Panc1 (cell line): Measurements from ENCODE around the gene TTLL11. TPM values are rescaled to one million over a fixed set of nuclear protein-coding genes. Genes with fewer than 3 reads are reported as not detected.
"Not testable (repeated sequence)": the region's sequence is repeated elsewhere in the genome, so short reads cannot be mapped to it uniquely, and the experiment has no call there.

Source experiments
- ATAC-seq: fragments of 200-7000 bp; cut with Tn5 transposase; 2 replicates; pipeline ENCODE4 v1.9.1; 2020; ENCODE audit warnings: mild to moderate bottlenecking, moderate library complexity
- BruUV-seq: library from RNA; stranded (reverse); fragments of 400-500 nt; replicated peaks from 2 replicates; lab custom pipeline; 2021; lab: Mats Ljungman, UMichigan
- CTCF ChIA-PET: fragments of 300-600 bp; sonication (Branson Sonifier 250); formaldehyde crosslinking; loops from one replicate; lab custom pipeline; 2022; ENCODE audit warnings: antibody characterized with exemption; lab: Charles Lee
- POLR2A ChIA-PET: fragments of 300-600 bp; sonication (Branson Sonifier 250); formaldehyde crosslinking; loops from one replicate; lab custom pipeline; 2022; ENCODE audit warnings: antibody characterized with exemption; lab: Charles Lee
- DNase-seq: peaks from one replicate; pipeline ENCODE4 v3.0.0-alpha.2; 2010; ENCODE audit warnings: low read depth, low spot score
- H3K27ac ChIP-seq: 2 replicates; pipeline ENCODE4 v1.5.1; 2011; ENCODE audit warnings: mild to moderate bottlenecking, low read length, inconsistent platforms
- H3K27me3 ChIP-seq: fragments of 200-500 bp; sonication (Bioruptor generic); 2 replicates; pipeline ENCODE4 v1.6.0; 2014; ENCODE audit warnings: low read length, inconsistent platforms; ENCODE audit not compliant: control insufficient read depth, insufficient read depth
- H3K36me3 ChIP-seq: fragments of 200-500 bp; sonication (Bioruptor generic); 2 replicates; pipeline ENCODE4 v1.5.1; 2014; ENCODE audit warnings: inconsistent platforms, mild to moderate bottlenecking, low read length, moderate library complexity; ENCODE audit not compliant: control insufficient read depth, insufficient read depth
- H3K4me1 ChIP-seq: 2 replicates; pipeline ENCODE4 v1.5.1; 2011; ENCODE audit warnings: inconsistent platforms, mild to moderate bottlenecking, low read length, moderate library complexity; ENCODE audit not compliant: control insufficient read depth, insufficient read depth
- H3K4me3 ChIP-seq, 2 experiments: 2 replicates each; pipeline ENCODE4 v1.5.1; 2011 to 2012; ENCODE audit warnings: low read depth in 2 of 2, low read length in 2 of 2, mild to moderate bottlenecking in 2 of 2, inconsistent platforms in 1 of 2, moderate library complexity in 1 of 2
- H3K9me3 ChIP-seq: fragments of 200-500 bp; sonication (Bioruptor generic); 2 replicates; pipeline ENCODE4 v1.5.1; 2014; ENCODE audit warnings: low read depth, mild to moderate bottlenecking, inconsistent platforms, low read length, moderate library complexity; ENCODE audit not compliant: control insufficient read depth, insufficient read depth
- CTCF ChIP-seq: fragments of 450-650 bp; IDR thresholded peaks from 2 replicates; pipeline ENCODE4 v1.5.1; 2017; ENCODE audit warnings: mild to moderate bottlenecking
- POLR2AphosphoS5 ChIP-seq: IDR thresholded peaks from 2 replicates; pipeline ENCODE4 v1.6.1; 2012; ENCODE audit warnings: mild to moderate bottlenecking, low read depth, low read length, moderate library complexity
- SIN3A ChIP-seq: IDR thresholded peaks from 2 replicates; pipeline ENCODE4 v1.6.1; 2012; ENCODE audit warnings: low read depth, mild to moderate bottlenecking, low read length, moderate library complexity, borderline replicate concordance; ENCODE audit not compliant: insufficient read depth
- TCF7L2 ChIP-seq: IDR thresholded peaks from 2 replicates; pipeline ENCODE4 v1.6.1; 2011; ENCODE audit warnings: mild to moderate bottlenecking, low read depth, low read length, inconsistent platforms
- in situ Hi-C: cut with HindIII; loops from 2 replicates; pipeline ENCODE4 v1.10.0; 2016; ENCODE audit warnings: low sequenced_read_pairs, low pct_unique_long_range_greater_than_20kb
- intact Hi-C: fragments of 100-400 bp; cut with micrococcal nuclease; formaldehyde crosslinking; loops from one replicate; pipeline ENCODE4 v1.10.0; 2022; ENCODE audit not compliant: unreplicated experiment
- total RNA-seq: library from RNA; stranded (reverse); gene quantifications from one replicate; pipeline ENCODE4 v1.2.1, GENCODE V29; 2021; ENCODE audit not compliant: unreplicated experiment
- TF ChIP-seq, protein P1 (sequence below), 2 experiments: IDR thresholded peaks; 2 replicates each; pipeline ENCODE4 v1.6.1; 2011 to 2012; ENCODE audit warnings: low read depth in 2 of 2, control low read depth in 1 of 2, low read length in 1 of 2, mild to moderate bottlenecking in 1 of 2, moderate library complexity in 1 of 2; ENCODE audit not compliant: insufficient read depth in 1 of 2

Gene TTLL11
- total RNA-seq, 1 experiment from 2014 or later, result 1.1 TPM

- H3K4me1 ChIP-seq, CTCF ChIA-PET, H3K36me3 ChIP-seq, BruUV-seq, in situ Hi-C loops, H3K27me3 ChIP-seq, H3K9me3 ChIP-seq, H3K4me3 ChIP-seq, DNase-seq, POLR2A ChIA-PET, ATAC-seq, H3K27ac ChIP-seq, intact Hi-C loops: not testable (repeated sequence)
These were observed 300.6 kb downstream of the TTLL11 start for GRCh38 chr9:121792476-121792875.

- POLR2A ChIA-PET, result no interaction called here
- no peak for DNase-seq
- in situ Hi-C loops, result no loop called here
- H3K4me1 ChIP-seq, result no peaks in the 10 kb centered on the region
- H3K27me3 ChIP-seq, result no peaks in the 10 kb centered on the region
- H3K4me3 ChIP-seq, result no peak overlapping the region
- TF ChIP-seq TCF7L2 (no peak), CTCF (no peak), POLR2AphosphoS5 (no peak), SIN3A (no peak)
- TF ChIP-seq, protein P1, sequence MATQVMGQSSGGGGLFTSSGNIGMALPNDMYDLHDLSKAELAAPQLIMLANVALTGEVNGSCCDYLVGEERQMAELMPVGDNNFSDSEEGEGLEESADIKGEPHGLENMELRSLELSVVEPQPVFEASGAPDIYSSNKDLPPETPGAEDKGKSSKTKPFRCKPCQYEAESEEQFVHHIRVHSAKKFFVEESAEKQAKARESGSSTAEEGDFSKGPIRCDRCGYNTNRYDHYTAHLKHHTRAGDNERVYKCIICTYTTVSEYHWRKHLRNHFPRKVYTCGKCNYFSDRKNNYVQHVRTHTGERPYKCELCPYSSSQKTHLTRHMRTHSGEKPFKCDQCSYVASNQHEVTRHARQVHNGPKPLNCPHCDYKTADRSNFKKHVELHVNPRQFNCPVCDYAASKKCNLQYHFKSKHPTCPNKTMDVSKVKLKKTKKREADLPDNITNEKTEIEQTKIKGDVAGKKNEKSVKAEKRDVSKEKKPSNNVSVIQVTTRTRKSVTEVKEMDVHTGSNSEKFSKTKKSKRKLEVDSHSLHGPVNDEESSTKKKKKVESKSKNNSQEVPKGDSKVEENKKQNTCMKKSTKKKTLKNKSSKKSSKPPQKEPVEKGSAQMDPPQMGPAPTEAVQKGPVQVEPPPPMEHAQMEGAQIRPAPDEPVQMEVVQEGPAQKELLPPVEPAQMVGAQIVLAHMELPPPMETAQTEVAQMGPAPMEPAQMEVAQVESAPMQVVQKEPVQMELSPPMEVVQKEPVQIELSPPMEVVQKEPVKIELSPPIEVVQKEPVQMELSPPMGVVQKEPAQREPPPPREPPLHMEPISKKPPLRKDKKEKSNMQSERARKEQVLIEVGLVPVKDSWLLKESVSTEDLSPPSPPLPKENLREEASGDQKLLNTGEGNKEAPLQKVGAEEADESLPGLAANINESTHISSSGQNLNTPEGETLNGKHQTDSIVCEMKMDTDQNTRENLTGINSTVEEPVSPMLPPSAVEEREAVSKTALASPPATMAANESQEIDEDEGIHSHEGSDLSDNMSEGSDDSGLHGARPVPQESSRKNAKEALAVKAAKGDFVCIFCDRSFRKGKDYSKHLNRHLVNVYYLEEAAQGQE (IDR thresholded peaks at IDR 0.05; ENCODE audit: insufficient read depth in 1 of 2, low read depth in 2 of 2, low read length in 1 of 2), result no peak
- H3K27ac ChIP-seq, result no peak overlapping the region
- no peak for ATAC-seq
- intact Hi-C loops, result no loop called here
- CTCF ChIA-PET, result no interaction called here
- no TSS peak for BruUV-seq
- H3K36me3 ChIP-seq, result no peaks in the 10 kb centered on the region
- H3K9me3 ChIP-seq, result no peaks in the 10 kb centered on the region
These were observed 302.3 kb downstream of the TTLL11 start for GRCh38 chr9:121790841-121791240.

- Histone ChIP-seq H3K27me3 (no peaks in the 10 kb centered on the region), H3K9me3 (no peaks in the 10 kb centered on the region), H3K4me1 (no peaks in the 10 kb centered on the region), H3K27ac (no peak overlapping the region), H3K36me3 (no peaks in the 10 kb centered on the region), H3K4me3 (no peak overlapping the region)
- CTCF ChIA-PET, result no interaction called here
- intact Hi-C loops (no loop called here), in situ Hi-C loops (no loop called here)
- no peak for DNase-seq
- ATAC-seq, result no peak
- POLR2A ChIA-PET, result no interaction called here
- no TSS peak for BruUV-seq
- no peak for TF ChIP-seq SIN3A
- no peak for TF ChIP-seq TCF7L2
- no peak for TF ChIP-seq POLR2AphosphoS5
- no peak for TF ChIP-seq CTCF
- TF ChIP-seq, protein P1 (IDR thresholded peaks at IDR 0.05; ENCODE audit: insufficient read depth in 1 of 2, low read depth in 2 of 2, low read length in 1 of 2), result no peak
These were observed 304.3 kb downstream of the TTLL11 start for GRCh38 chr9:121788686-121789366.
